LNCaP clone FGC (cell line): Measurements from ENCODE around the gene TIAM1.

Experiments used
- DNase-seq: peaks from one replicate; pipeline ENCODE4 v3.0.0-alpha.2; 2011; ENCODE audit warnings: low read depth
- H3K4me3 ChIP-seq: 2 replicates; pipeline ENCODE4 v1.5.1; 2011; ENCODE audit warnings: mild to moderate bottlenecking, low read depth, low read length, control low read depth
- CTCF ChIP-seq: IDR thresholded peaks from 2 replicates; pipeline ENCODE4 v1.5.1; 2012; ENCODE audit warnings: mild to moderate bottlenecking; ENCODE audit not compliant: control insufficient read depth, insufficient read depth; ENCODE audit errors: extremely low read depth

The TIAM1 gene

GRCh38 chr21:31088474-31088751 is 255.6 kb downstream of the TIAM1 start:
- no peak for TF ChIP-seq CTCF
- H3K4me3 ChIP-seq, result no peak overlapping the region
- no peak for DNase-seq

DNA sequence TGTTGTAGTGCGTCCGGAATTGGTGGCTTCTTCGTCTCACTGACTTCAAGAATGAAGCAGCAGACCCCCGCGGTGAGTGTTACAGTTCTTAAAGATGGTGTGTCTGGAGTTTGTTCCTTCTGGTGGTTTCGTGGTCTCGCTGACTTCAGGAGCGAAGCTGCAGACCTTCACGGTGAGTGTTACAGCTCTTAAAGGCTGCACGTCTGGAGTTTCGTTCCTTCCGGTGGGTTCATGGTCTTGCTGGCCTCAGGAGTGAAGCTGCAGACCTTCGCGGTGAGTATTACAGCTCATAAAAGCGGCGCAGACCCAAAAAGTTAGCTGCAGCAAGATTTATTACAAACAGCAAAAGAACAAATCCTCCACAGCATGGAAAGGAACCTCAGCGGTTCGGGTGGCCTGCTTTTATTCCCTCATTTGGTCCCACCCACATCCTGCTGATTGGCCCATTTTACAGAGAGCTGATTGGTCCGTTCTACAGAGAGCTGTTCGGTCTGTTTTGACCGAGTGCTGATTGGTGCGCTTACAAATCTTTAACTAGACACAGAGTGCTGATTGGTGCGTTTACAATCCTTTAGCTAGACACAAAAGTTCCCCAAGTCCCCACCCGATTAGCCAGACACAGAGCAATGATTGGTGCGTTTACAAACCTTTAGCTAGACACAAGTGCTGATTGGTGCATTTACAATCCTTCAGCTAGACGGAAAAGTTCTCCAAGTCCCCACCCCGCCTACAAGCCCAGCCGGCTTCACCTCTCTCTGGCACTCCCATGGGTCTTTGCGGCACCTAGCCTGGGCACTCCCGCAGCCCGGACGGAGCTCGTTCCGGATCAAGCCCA is 256.2 kb downstream of the TIAM1 start:
- no peak for TF ChIP-seq CTCF

DNA sequence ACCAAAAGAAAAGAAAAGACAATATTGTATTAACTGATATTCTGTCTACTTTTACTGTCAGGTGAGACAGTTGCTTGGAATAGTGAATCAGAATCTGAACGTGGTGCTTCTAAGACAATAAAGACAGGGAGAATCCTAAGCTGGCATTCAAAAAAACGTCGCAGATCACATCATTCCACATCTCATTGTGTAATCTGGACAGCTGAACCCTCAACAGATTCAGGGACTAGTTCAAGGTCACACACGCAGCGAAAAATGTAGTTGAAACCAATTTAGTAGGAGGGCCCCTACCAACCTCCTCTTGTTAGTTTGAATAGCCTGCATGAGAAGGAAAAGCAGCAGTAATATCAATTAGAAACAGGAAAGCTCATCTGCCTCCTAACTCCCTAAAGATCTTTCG is 259.4 kb downstream of the TIAM1 start:
- TF ChIP-seq CTCF, result no peak
- no peak for DNase-seq
- H3K4me3 ChIP-seq, result no peak overlapping the region

More for the DNA sequence above, 256.2 kb downstream of the TIAM1 start:
- DNase-seq, result no peak
- H3K4me3 ChIP-seq, result no peak overlapping the region

DNA sequence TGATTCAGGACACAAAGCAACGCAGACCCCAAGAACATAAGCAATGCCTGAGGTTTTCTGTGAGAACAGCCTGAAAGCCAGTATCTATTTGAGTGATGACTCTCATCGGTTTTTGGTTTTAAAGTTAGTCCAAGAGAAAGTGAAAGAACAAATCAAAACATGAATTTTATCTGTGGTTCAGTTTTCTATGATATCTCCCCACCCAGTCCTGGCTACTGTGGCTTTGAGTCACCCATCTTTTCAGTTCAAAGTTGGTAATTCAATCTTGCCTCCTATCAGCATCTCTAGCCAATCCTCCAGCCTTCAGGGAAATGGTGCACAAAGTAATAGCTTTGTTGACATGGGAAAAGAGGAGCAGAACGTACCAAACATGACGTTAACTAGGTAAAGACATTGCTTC is 265.3 kb downstream of the TIAM1 start:
- TF ChIP-seq CTCF, result no peak
- no peak overlapping the region for H3K4me3 ChIP-seq
- DNase-seq, result no peak

- no peak overlapping the region for H3K4me3 ChIP-seq
- DNase-seq, result no peak
- TF ChIP-seq CTCF, result no peak
Observed at GRCh38 chr21:31078216-31078615, 265.8 kb downstream of the TIAM1 start.

DNA sequence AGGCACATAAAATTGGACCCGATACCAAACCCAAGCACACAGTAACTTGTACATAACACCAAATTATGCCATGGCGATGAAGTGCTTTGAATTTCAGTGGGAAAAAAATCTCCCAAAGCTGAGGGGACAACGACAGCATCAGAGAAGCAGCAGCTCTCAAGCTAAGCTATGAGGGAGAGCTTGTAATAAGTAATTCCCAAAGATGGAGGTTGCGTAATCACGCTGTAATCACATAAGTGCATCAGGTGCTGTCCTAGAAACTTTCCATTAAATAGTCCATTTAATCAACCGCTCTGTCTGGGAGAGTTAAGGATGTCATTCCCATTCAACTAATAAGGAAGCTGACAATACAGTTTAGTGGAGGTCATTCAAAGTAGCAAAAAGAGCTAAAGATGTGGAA is 268.2 kb downstream of the TIAM1 start:
- H3K4me3 ChIP-seq, result no peak overlapping the region
- TF ChIP-seq CTCF, result no peak
- no peak for DNase-seq

DNA sequence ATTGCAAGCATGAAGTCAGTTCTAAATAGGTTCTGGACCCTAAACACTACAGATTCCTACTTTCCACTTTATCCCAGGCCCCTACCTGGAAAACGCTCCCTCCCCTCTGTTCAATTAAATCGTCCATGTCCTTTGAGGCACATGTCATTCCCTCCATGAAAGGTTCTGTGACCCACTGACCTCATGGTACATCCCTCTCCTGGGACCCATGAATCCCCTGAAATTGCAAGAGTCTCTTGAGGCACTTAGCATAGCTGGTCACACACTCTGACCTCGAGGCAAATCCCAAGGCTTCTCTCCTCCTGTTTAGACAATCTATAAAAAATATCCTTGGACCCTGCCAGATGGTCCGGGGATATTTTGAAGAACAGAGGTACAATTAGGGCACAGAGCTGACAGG is 271.5 kb downstream of the TIAM1 start:
- no peak for DNase-seq
- TF ChIP-seq CTCF, result no peak
- H3K4me3 ChIP-seq, result no peak overlapping the region
